ENCODE data around the gene CLEC4E.

DNA sequence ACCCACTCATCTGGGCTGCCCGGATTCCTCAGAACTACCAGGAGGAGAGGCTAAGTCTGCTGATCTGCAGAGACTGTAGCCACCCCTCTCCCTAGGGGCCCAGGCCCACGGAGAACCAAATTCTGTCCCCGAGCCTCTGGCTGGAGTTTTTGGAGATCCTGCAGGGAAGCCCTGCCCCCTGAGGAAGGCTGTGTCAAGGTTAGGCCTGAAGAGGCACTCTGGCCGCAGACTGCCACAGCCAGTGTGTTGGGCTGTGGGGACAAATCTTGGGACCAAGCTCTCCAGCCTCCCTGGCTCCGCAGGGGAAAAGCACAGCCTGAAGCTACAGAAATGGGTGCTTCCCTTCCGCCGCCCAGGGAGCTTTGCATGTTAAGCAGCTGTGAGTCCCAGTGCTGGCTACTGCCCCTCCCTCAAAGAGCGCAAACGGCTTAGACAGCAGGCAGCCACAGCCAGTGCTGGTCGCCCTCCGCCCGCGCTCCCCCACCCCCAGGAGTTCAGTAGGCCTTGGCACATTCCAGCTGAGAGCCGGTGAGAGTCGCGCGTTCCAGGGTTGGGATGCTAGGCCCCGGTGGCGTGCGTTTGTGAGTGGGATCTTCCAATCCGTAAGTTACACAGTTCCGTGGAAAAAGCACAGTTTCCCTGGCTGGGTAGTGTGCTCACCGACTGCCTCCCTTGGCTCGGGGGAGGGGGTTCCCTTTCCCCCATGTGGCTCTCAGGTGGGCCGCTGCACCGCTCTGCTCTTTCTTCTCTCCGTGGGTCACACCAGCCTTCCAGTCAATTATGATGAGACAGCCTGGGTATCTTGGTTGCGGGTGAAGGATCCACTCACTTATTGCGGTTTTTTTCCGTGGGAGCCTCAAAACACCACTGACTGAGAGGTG, 13.2 kb downstream of the CLEC4E start:
- TF ChIP-seq SP1 (IDR thresholded peaks at IDR 0.05; ENCODE audit: low read depth) (no peak), POLR2A (IDR thresholded peaks at IDR 0.05; ENCODE audit: borderline replicate concordance, extremely low read depth, insufficient read depth, insufficient read length) (no peak), EZH2phosphoT487 (IDR thresholded peaks at IDR 0.05; ENCODE audit: borderline replicate concordance) (no peak), TCF7L2 (IDR thresholded peaks at IDR 0.05; ENCODE audit: borderline replicate concordance, extremely low read depth, insufficient read depth, insufficient read length) (no peak), YY1 (IDR thresholded peaks at IDR 0.05; ENCODE audit: extremely low read depth, insufficient replicate concordance, low read depth, low read length) (no peak), EGR1 (IDR thresholded peaks at IDR 0.05; ENCODE audit: low read depth) (no peak)
- TF ChIP-seq, protein P1, sequence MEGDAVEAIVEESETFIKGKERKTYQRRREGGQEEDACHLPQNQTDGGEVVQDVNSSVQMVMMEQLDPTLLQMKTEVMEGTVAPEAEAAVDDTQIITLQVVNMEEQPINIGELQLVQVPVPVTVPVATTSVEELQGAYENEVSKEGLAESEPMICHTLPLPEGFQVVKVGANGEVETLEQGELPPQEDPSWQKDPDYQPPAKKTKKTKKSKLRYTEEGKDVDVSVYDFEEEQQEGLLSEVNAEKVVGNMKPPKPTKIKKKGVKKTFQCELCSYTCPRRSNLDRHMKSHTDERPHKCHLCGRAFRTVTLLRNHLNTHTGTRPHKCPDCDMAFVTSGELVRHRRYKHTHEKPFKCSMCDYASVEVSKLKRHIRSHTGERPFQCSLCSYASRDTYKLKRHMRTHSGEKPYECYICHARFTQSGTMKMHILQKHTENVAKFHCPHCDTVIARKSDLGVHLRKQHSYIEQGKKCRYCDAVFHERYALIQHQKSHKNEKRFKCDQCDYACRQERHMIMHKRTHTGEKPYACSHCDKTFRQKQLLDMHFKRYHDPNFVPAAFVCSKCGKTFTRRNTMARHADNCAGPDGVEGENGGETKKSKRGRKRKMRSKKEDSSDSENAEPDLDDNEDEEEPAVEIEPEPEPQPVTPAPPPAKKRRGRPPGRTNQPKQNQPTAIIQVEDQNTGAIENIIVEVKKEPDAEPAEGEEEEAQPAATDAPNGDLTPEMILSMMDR (IDR thresholded peaks at IDR 0.05 in 2 of 3, conservative IDR thresholded peaks at IDR 0.05 in 1 of 3; ENCODE audit: borderline replicate concordance in 1 of 3, insufficient read depth in 1 of 3, low read depth in 2 of 3, low read length in 2 of 3), result no peak

Measured in HCT116 (cell line).